WTC11 (cell line): ENCODE data around the gene MAB21L3.
"Not testable (repeated sequence)": the region's sequence is repeated elsewhere in the genome, so short reads cannot be mapped to it uniquely, and the experiment has no call there.

Source experiments
- AFF4 ChIP-seq: sonication (generic); formaldehyde crosslinking; IDR thresholded peaks from 2 replicates; pipeline ENCODE4 v1.8.1; 2023; ENCODE audit warnings: mild to moderate bottlenecking, missing genetic modification reagents, borderline replicate concordance
- ATF2 ChIP-seq: sonication (generic); formaldehyde crosslinking; IDR thresholded peaks from 2 replicates; pipeline ENCODE4 v1.8.1; 2022; ENCODE audit warnings: low read depth, missing genetic modification reagents, borderline replicate concordance
- ATF3 ChIP-seq: sonication (generic); formaldehyde crosslinking; conservative IDR thresholded peaks from 2 replicates; pipeline ENCODE4 v1.8.1; 2022; ENCODE audit warnings: mild to moderate bottlenecking, missing genetic modification reagents
- CREB1 ChIP-seq: sonication (generic); formaldehyde crosslinking; IDR thresholded peaks from 2 replicates; pipeline ENCODE4 v1.8.0; 2023; ENCODE audit warnings: mild to moderate bottlenecking, missing genetic modification reagents
- CREM ChIP-seq: sonication (generic); formaldehyde crosslinking; IDR thresholded peaks from 2 replicates; pipeline ENCODE4 v1.8.1; 2022; ENCODE audit warnings: mild to moderate bottlenecking, missing genetic modification reagents, moderate library complexity
- CTCF ChIP-seq: fragments of 200-600 bp; IDR thresholded peaks from 2 replicates; pipeline ENCODE4 v1.8.0; 2022; ENCODE audit warnings: antibody characterized with exemption
- FOXP1 ChIP-seq: sonication (generic); formaldehyde crosslinking; IDR thresholded peaks from 2 replicates; pipeline ENCODE4 v1.8.0; 2022; ENCODE audit warnings: missing genetic modification reagents, mild to moderate bottlenecking, moderate library complexity, borderline replicate concordance
- FOXP4 ChIP-seq: sonication (generic); formaldehyde crosslinking; IDR thresholded peaks from 2 replicates; pipeline ENCODE4 v1.8.0; 2022; ENCODE audit warnings: mild to moderate bottlenecking, missing genetic modification reagents
- GRHL2 ChIP-seq: fragments of 250-450 bp; sonication (Bioruptor Pico); IDR thresholded peaks from 2 replicates; pipeline ENCODE4 v1.8.0; 2022; ENCODE audit warnings: mild to moderate bottlenecking, moderate library complexity; ENCODE audit not compliant: insufficient replicate concordance, severe bottlenecking
- PRDM15 ChIP-seq: sonication (generic); formaldehyde crosslinking; IDR thresholded peaks from 2 replicates; pipeline ENCODE4 v1.8.0; 2022; ENCODE audit warnings: missing genetic modification reagents
- RELA ChIP-seq: sonication (generic); formaldehyde crosslinking; IDR thresholded peaks from 2 replicates; pipeline ENCODE4 v1.8.1; 2022; ENCODE audit warnings: missing genetic modification reagents, mild to moderate bottlenecking, borderline replicate concordance
- ZNF138 ChIP-seq: sonication (generic); formaldehyde crosslinking; conservative IDR thresholded peaks from 2 replicates; pipeline ENCODE4 v1.8.1; 2022; ENCODE audit warnings: mild to moderate bottlenecking, moderate library complexity, missing genetic modification reagents
- ZNF423 ChIP-seq: fragments of 250-450 bp; sonication (Bioruptor Pico); IDR thresholded peaks from 2 replicates; pipeline ENCODE4 v2.1.2; 2022; ENCODE audit warnings: mild to moderate bottlenecking, moderate library complexity

- TF ChIP-seq ATF2 (CRISPR knock-in tag); PRDM15; CTCF; CREM (CRISPR knock-in tag); ATF3 (CRISPR knock-in tag); AFF4 (CRISPR knock-in tag); FOXP4 (CRISPR knock-in tag); RELA; FOXP1 (CRISPR knock-in tag); CREB1 (CRISPR knock-in tag); ZNF423; GRHL2 (CRISPR knock-in tag); ZNF138: not testable (repeated sequence)
Measured at GRCh38 chr1:116146447-116147113, 35.4 kb downstream of the MAB21L3 start.
